ENCODE results near the gene NCOA1. TPM values are rescaled to one million over a fixed set of nuclear protein-coding genes. Genes with fewer than 3 reads are reported as not detected.

NCOA1 gene
- total and polyA plus RNA-seq, 2 of the 4 experiments (the other 2 are of a cell fraction): 6.7 to 11.3 TPM

GRCh38 chr2:24766609-24767008 is 275.6 kb downstream of the NCOA1 start:
- no peak overlapping the region for H2BK20ac ChIP-seq (ENCODE audit: low read depth, low read length)
- dilution Hi-C loops (cut with HindIII; ENCODE audit: low sequenced_read_pairs, unreplicated experiment) (no loop called here), intact Hi-C loops (cut with micrococcal nuclease) (no loop called here), in situ Hi-C loops (cut with MboI; ENCODE audit: low sequenced_read_pairs) (no loop called here)
- H3K36me3 ChIP-seq (ENCODE audit: control insufficient read depth, insufficient read depth, low read length): peaks cover 14% of the 10 kb centered on the region
- H3K4me2 ChIP-seq (ENCODE audit: low read depth, low read length): no peak overlapping the region
- H3K56ac ChIP-seq (ENCODE audit: extremely low read depth, insufficient read depth, low read length): no peak overlapping the region
- POLR2A ChIA-PET (ENCODE audit: unreplicated experiment): no interaction called here
- peaks cover 6% of the 10 kb centered on the region for H3K4me1 ChIP-seq (ENCODE audit: control insufficient read depth, insufficient read depth, low read length)
- H3K14ac ChIP-seq (replicated peaks; ENCODE audit: low read depth, low read length): no peak overlapping the region
- CTCF ChIA-PET: no interaction called here
- 0 out of 2 replicates have a peak, but pooled peaks cover 3% of the 10 kb centered on the region for H3K9me1 ChIP-seq (ENCODE audit: insufficient read depth, low read length)
- H3K9me3 ChIP-seq (ENCODE audit: control insufficient read depth, insufficient read depth, low read length): no peaks in the 10 kb centered on the region
- no peak overlapping the region for H2AK5ac ChIP-seq (ENCODE audit: low read depth, low read length)
- no peak overlapping the region for H3K27ac ChIP-seq (ENCODE audit: insufficient read depth, low read length)
- H4K5ac ChIP-seq (ENCODE audit: low read depth, low read length): no peak overlapping the region
- H2BK15ac ChIP-seq (ENCODE audit: low read depth, low read length): no peak overlapping the region
- WGBS, 2 experiments (ENCODE audit: extremely low coverage in 2 of 2, insufficient read length in 1 of 2): 75% methylated on average over 2 of the region's 6 CpGs; no CpG with 5 or more reads in 1 of the 2 experiments
- no peak overlapping the region for H3K4ac ChIP-seq (ENCODE audit: low read depth, low read length)
- no peak overlapping the region for H3K23ac ChIP-seq (ENCODE audit: low read depth, low read length)
- no peaks in the 10 kb centered on the region for H3K79me1 ChIP-seq (ENCODE audit: low read depth in 1 of 2, low read length in 2 of 2)
- no peaks in the 10 kb centered on the region for H4K20me1 ChIP-seq (ENCODE audit: insufficient read depth, low read length)
- ATAC-seq (ENCODE audit: low read depth) (no peak), DNase-seq (no peak)
- no TSS peak for BruUV-seq (replicated peaks)
- no peak overlapping the region for H2BK120ac ChIP-seq (ENCODE audit: low read depth, low read length)
- no peak overlapping the region for H4K8ac ChIP-seq (ENCODE audit: low read depth in 2 of 2, low read length in 2 of 2)
- H4K91ac ChIP-seq (ENCODE audit: insufficient read depth, low read depth, low read length): no peak overlapping the region
- TF ChIP-seq SMC3 (IDR thresholded peaks at IDR 0.05; ENCODE audit: low read depth, low read length) (no peak), FOS (IDR thresholded peaks at IDR 0.05; ENCODE audit: low read depth, low read length) (no peak), USF2 (IDR thresholded peaks at IDR 0.05; ENCODE audit: low read depth, low read length) (no peak), POLR2A (IDR thresholded peaks at IDR 0.05; ENCODE audit: low read depth, low read length) (no peak), CHD1 (IDR thresholded peaks at IDR 0.05; ENCODE audit: low read depth, low read length) (no peak), MAFK (IDR thresholded peaks at IDR 0.05; ENCODE audit: low read depth, low read length) (no peak), RCOR1 (IDR thresholded peaks at IDR 0.05; ENCODE audit: insufficient replicate concordance, low read length) (no peak), MAZ (IDR thresholded peaks at IDR 0.05; ENCODE audit: borderline replicate concordance, low read depth, low read length) (no peak)
- no peak overlapping the region for H2AK9ac ChIP-seq (replicated peaks; ENCODE audit: low read depth, low read length, poor library complexity)
- H2AFZ ChIP-seq (replicated peaks; ENCODE audit: low read length, poor library complexity): no peak overlapping the region
- H3K18ac ChIP-seq (ENCODE audit: low read depth, low read length): no peak overlapping the region
- H3K27me3 ChIP-seq (ENCODE audit: control insufficient read depth, insufficient read depth, low read length): no peaks in the 10 kb centered on the region
- no peak overlapping the region for H3K4me3 ChIP-seq (ENCODE audit: insufficient read depth, low read depth, low read length)
- no peak overlapping the region for H2BK5ac ChIP-seq (ENCODE audit: low read depth, low read length, poor library complexity, severe bottlenecking)
- no peak overlapping the region for H3K9ac ChIP-seq (ENCODE audit: low read depth, low read length)

Data from IMR-90 (cell line).